ENCODE results near the gene TSPAN11.

TSPAN11 gene

GRCh38 chr12:31018106-31018789, 91.7 kb downstream of the TSPAN11 start:
- no peak for TF ChIP-seq CTCF (IDR thresholded peaks at IDR 0.05; ENCODE audit: low read depth, low read length)
- H3K4me3 ChIP-seq (replicated peaks in 1 of 2; ENCODE audit: low read depth in 2 of 2, low read length in 2 of 2), result no peak overlapping the region
- DNase-seq (ENCODE audit: low read depth in 2 of 2), result no peak

DNA sequence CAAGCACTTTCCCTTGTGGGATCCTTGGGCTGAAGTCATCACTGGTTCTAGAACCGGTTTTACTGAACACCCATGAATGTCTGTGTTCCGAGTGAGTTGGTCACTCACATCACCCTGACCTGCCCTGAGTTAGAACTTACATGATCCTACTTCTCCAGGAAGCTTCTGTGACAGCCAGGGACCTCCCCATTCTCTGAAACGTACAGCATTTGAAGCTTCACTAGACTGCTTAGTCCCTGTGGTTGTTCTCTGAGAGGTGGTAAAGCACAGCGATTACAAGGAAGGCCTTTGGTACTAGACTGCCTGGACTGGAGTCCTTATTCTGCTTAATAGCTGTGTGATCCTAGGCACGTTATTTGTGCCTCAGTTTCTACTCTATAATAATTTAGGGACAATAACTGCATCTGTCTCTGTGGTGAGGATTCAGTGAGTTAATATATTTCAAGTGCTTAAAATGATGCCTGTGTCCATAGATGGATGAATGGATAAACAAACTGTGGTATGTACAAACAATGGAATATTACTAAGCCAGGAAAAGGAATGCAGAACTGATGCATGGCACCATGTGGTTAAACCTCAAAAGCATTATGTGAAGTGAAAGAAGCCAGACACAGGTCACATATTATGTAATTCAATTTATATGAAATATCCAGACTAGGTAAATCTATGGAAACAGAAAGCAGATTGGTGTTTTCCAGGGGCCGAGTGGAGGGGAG, 92.4 kb downstream of the TSPAN11 start:
- H3K4me3 ChIP-seq (replicated peaks in 1 of 2; ENCODE audit: low read depth in 2 of 2, low read length in 2 of 2), result no peak overlapping the region
- DNase-seq (ENCODE audit: low read depth in 2 of 2), result no peak
- TF ChIP-seq CTCF (IDR thresholded peaks at IDR 0.05; ENCODE audit: low read depth, low read length), result no peak

- H3K4me3 ChIP-seq (replicated peaks in 1 of 2; ENCODE audit: low read depth in 2 of 2, low read length in 2 of 2), result no peak overlapping the region
- DNase-seq (ENCODE audit: low read depth in 2 of 2), result no peak
- TF ChIP-seq CTCF (IDR thresholded peaks at IDR 0.05; ENCODE audit: low read depth, low read length), result no peak
Measured at GRCh38 chr12:31019561-31019960, 93.0 kb downstream of the TSPAN11 start.

GRCh38 chr12:31019976-31020375, 93.4 kb downstream of the TSPAN11 start:
- no peak for TF ChIP-seq CTCF (IDR thresholded peaks at IDR 0.05; ENCODE audit: low read depth, low read length)
- no peak for DNase-seq (ENCODE audit: low read depth in 2 of 2)
- H3K4me3 ChIP-seq (replicated peaks in 1 of 2; ENCODE audit: low read depth in 2 of 2, low read length in 2 of 2), result no peak overlapping the region

- no peak for DNase-seq (ENCODE audit: low read depth in 2 of 2)
- H3K4me3 ChIP-seq (replicated peaks in 1 of 2; ENCODE audit: low read depth in 2 of 2, low read length in 2 of 2), result no peak overlapping the region
- TF ChIP-seq CTCF (IDR thresholded peaks at IDR 0.05; ENCODE audit: low read depth, low read length), result no peak
Measured at GRCh38 chr12:31020385-31021166, 94.0 kb downstream of the TSPAN11 start.

GRCh38 chr12:31021181-31021580, 94.6 kb downstream of the TSPAN11 start:
- no peak for TF ChIP-seq CTCF (IDR thresholded peaks at IDR 0.05; ENCODE audit: low read depth, low read length)
- DNase-seq (ENCODE audit: low read depth in 2 of 2), result no peak
- H3K4me3 ChIP-seq (replicated peaks in 1 of 2; ENCODE audit: low read depth in 2 of 2, low read length in 2 of 2), result no peak overlapping the region

Data from cardiac fibroblast (primary cell).